HG03064 (cell line): ENCODE measurements around the gene CCDC80.
A peak's percentile ranks its signal among the peaks of the same experiment; 100 is the strongest.

ENCODE experiments used
- ATAC-seq: cut with Tn5 transposase; IDR thresholded peaks from one replicate; pipeline ENCODE4 v1.9.1; 2021; ENCODE audit warnings: low read depth; ENCODE audit not compliant: unreplicated experiment

CCDC80 gene

DNA sequence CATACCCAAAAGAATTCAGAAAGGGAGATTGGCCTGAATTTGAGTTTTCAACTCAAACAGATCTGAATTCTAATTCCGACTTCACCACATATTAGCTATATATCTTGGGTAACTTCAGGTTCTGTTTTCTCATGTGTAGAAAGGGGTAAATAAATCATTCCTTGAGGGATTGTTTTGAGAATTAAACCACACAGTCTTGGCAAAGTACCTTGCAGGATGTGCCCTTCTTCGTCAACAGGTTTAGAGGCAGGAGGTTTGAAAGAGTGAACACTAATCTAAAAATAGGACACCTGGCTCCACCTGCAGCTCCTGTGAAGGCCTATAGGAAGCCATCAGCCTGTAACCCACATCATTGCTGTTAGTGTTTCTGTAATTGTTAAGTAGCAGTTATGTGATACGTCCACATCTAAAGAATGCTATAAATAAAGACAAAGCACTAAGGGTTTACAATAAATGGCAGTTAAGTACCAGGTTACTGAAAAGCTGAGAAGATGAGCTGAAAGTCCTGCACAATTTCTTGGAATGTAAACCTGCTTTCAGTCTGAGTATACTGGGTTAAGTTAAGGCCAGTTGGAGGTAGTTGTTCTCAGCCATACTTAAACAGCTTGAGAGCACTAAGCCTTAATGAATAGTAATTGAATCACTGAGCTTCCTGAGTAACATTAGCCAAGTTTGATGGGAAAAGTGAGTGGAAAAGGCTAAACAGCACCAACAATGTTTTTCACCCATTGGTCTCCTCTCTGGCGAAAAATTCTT lies 6.0 kb downstream of the CCDC80 start:
- no peak for ATAC-seq

DNA sequence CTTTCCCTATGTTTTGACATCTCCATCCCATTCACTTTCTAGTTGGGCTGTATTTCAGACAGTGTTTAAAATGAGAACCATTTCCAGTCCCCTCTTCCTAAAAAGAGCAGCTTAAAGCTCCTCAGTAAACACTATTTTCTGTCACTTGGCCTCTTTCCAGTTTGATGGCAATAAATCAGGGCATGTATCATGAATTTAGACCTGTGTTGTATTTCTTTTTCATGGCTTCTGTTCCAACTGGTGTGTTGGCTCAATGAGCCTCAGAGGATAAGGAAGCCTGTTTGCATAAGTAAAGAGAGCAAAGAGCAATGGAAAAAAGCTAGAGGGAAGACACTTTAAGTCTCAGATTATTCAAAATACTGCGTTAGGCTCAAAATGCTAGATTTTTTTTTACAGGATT lies 7.2 kb downstream of the CCDC80 start:
- ATAC-seq: no peak

DNA sequence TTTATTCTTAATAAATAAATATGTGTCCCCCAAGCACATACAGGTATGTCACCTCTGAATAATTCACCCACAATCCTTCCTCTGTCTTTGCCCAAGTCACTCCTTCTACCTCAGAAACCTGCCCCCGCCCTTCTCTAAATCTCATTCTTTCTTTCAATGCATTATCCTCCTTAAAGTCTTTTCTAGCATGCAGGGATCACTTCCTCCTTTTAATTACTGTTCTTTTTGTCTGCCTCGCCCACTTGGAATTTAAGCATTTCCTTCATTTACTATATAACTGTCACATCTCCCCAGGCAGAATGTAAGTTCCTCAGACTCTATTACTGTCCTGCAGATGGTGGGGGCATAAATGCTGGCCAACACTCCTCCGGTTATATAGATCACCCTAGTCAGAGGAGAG lies 7.8 kb downstream of the CCDC80 start:
- no peak for ATAC-seq

GRCh38 chr3:112632596-112632995 lies 8.3 kb downstream of the CCDC80 start:
- no peak for ATAC-seq

- no peak for ATAC-seq
Measured at GRCh38 chr3:112631257-112631656, 9.7 kb downstream of the CCDC80 start.

DNA sequence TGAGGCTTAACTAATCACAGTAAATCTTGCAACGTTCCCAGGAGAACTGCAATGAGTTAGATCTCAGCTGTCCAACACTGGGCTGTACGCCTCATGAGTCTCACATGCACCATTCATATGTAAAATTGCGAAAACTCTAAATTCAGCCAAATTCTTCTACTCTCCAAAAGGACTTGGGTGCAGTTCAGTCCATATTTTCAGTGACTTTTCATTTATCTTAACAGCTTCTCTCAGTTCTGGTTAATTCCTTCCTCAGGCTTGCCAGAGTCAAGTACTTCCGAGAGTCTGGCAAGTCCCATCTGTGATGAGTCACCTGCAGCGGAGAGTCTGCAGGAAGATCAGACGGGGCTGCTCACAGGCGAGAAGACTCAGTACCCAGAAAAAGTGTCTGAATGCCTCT lies 11.5 kb downstream of the CCDC80 start:
- ATAC-seq: no peak

DNA sequence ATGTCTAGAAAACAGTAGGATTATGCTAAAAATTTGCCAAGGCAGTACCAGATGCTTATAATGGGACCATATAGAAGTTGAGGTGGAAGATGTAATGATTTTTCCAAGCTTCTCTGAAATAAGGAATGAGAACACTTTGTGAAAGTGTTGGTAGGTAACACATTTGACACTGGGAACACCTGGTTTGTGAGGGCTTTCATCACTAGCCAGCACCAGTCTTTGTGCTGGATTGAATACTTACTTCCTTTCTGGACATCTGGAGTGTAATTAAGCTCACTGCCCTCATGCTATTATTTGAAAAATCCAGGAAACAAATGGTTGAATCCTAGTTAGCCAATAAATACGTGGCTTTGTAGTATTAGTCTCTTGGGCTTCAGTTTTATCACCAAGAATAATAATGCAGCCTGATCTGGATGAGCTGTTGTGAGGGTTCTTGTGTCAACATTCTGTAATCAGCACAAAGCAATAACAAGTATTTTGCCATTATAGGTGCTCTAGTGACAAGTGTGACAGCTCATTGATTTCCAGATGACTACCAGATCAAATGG lies 12.9 kb downstream of the CCDC80 start:
- no peak for ATAC-seq

DNA sequence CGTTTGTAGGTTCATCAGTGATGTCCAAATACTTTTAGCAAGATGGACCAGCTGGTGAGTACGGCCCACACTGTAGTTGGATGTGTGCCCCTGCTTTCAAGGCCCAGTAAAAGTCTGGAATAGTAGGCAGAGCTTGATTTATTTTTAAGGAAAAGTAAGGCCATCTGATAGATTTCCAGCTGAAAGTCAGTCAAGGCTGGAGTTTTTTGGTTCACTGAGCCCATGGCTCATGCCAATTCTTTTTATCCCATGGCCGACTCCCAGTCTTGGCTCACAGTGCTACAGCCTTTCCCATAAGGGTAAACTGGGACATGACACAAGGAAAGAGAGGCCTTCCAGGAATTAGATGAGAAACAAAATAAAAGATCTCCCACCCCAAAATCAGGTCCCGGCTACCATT lies 13.5 kb downstream of the CCDC80 start:
- ATAC-seq: no peak

GRCh38 chr3:112623717-112624116 lies 17.2 kb downstream of the CCDC80 start:
- no peak for ATAC-seq

- ATAC-seq: no peak
Measured at GRCh38 chr3:112623213-112623612, 17.7 kb downstream of the CCDC80 start.

DNA sequence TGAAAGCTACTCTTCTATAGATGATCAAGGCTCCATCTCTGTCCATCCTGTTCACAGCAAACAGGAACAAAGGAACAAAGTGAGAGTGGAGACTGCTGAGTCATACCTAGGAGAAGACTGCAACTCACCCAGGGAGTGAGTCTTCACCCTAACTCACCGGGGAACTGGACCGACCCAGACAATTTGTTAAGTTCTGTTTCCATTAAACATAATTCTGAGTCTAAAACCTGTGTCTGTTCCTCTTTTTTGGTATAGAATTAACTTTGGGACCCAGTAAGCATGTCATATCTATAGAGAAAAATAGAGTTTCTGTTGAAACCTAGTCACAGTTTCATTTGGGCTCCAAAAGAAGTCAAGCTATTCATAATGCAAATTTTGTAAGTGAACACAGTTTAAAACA lies 21.6 kb downstream of the CCDC80 start:
- ATAC-seq: peak; percentile 78

DNA sequence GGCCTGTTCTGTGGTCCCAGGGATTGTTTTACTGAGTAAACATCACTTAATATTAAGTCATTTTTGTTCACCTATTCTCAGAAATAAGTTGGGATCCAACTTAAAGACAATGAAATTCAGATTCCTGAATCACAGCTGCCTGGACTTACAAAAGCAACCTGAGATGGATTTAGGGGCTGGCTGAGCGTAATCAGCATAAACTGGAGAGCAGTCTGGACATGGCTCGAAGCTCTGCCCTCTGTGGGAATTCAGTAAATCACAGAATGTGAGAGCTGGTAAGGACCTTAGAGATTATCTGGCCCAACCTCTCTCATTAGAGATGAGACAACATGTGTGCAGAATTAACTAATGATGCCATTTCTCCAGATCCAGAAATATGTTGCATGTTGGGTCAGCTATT lies 23.7 kb downstream of the CCDC80 start:
- ATAC-seq: no peak

DNA sequence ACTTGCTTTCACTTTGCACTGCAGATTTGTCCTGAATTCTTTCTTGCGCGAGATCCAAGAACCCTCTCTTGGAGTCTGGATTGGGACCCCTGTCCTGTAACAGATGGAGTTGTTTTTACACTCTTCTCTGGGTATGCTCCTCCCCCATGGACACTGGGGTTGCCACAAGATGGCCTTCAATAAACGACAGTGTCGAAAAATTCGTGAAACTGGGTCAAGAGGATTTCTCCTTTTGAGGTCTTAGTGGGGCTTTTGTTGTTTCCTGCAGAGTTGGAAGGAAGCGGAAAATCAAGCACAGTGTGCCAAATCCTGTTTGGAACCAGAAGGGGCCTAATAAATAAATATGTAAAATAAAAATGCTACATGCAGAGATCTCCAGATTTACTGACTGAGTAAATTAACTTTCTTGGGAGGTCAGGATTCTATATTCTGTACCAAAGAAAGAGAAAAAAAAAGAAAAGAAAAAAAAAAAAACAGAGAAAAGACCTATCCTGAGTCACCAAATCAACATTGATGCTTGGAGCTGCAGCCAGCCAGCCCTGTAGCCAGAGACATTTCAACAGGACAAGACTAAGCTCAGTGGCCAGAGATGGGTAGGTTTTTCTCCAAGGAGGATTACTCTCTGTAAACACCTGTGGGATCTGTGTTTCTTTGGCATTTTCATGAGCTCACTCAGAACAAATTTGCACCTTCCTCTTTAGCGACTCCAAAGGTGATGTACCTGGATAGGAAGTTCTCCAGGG lies 24.8 kb downstream of the CCDC80 start:
- ATAC-seq: no peak

- no peak for ATAC-seq
Measured at GRCh38 chr3:112611752-112612515, 29.0 kb downstream of the CCDC80 start.

GRCh38 chr3:112610121-112610520 lies 30.8 kb downstream of the CCDC80 start:
- no peak for ATAC-seq

- no peak for ATAC-seq
Measured at GRCh38 chr3:112607863-112608262, 33.1 kb downstream of the CCDC80 start.

- ATAC-seq: no peak
Measured at GRCh38 chr3:112606098-112606497, 34.8 kb downstream of the CCDC80 start.

DNA sequence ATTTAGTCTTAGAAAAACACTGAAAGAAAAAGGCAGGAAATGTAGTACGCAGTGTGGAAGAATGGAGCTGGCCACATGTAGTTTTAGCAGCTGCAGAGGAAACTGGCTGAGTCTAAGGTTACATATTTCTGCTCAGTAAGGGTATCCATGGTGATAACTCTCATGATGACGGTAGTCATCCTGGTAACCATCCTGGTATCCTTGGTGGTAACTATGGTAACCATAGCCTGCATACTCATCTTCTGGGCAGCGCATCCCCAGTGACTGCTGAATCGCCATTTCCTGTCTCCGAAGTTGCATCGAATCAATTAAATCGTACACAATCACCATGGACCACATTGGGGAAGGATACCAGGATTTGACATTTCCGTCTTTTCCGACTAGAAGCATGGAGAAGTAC lies 35.7 kb downstream of the CCDC80 start:
- ATAC-seq: no peak

DNA sequence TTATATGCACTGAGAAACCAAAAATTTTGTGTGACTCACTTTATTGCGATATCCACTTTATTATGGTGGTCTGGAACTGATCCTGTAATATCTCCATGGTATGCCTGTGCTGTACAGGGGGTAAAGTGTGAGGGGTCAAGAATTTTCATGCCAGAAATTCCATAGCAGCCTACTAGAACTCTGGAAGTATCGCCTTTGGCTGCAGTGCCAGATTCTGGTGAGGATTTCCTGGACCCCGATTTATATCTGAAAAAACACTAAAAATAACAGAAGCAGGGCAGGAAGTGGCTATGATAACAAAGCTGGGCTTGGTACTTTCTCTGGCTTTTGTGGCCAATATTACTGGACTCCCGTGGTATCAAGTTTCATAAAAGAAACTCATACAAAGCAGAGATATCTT lies 36.4 kb downstream of the CCDC80 start:
- ATAC-seq: no peak

DNA sequence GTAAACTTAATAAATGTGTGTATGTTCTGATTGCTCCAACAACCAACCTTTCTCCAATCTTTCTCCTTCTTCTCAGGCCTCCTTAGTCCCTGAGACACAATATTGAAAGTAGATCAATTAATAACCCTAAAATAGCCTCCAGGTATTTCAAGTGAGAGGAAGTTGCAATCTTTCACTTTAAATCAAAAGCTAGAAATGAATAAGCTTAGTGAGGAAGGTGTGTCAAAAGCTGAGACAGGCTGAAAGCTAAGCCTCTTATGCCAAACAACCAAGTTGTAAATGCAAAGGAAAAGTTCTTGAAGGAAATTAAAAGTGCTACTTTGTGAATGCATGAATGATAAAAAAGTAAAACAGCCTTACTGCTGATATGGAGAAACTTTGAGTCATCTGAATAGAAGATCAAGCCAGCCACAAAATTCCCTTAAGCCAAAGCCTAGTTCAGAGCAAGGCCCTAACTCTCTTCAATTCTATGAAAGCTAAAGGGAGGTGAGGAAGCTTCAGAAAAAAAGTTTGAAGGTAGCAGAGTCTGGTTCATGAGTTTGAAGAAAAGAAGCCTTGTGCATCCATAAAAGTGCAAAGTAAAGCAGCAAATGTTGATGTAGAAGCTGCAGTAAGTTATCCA lies 38.6 kb downstream of the CCDC80 start:
- peak; percentile 90 for ATAC-seq

DNA sequence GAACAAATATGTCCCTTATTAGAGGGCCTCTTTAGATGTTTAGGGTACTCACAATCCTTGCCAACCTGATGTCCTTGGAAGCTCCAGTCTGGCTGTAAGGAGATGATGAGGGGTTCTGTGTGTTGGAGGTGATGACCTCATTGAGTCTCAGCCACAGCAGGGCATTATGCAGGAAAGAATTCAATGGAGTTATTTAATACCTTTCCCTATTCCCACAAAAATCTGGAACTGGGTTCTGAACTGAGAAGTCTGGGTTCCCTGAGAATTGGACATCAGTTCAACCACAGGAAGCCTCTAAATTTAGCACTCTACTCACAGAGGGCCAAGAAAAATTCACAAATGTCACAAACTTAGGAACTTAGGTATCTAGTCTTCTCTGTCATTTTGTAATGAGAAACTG lies 42.2 kb downstream of the CCDC80 start:
- ATAC-seq: no peak
